ENCODE data around the gene LRRC18. TPM values are rescaled to one million over a fixed set of nuclear protein-coding genes. Genes with fewer than 3 reads are reported as not detected.

LRRC18 gene
- total RNA-seq, 1 donor from 2014 or later: not detected

DNA sequence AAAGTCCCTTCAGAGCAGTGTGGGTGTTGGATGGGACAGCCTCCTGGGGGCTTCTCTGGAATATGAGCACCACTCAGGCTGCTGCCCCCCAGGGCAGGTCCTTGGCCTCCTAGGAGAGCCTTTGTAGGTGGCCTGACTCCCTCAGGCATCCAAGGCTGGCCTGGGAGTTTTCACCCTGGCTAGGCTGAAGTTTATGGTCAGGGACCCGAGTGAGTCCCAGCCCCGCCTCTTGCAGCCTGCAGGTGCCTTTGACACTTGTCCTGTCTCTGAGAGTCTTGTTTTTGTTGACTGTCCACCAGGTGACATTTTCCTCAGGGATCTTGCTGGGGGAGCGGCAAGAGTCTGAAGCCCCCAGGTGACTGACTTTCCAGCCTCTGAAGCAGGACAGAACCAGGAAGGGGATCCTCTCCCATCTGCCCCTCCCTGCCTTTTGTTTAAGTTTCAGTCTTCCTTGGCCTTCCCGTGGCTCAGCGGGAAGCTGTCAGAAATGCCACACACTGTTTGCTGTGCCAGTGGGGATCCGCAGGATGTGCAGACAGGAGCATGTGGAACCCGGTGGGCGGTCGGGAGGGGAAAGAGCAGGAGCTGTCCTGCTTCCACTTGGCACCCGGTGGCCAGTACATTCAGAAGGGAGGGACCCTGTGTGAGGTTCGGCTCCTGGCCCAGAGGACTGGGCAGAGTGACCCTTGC is 59.5 kb downstream of the LRRC18 start:
- no peak for DNase-seq

DNA sequence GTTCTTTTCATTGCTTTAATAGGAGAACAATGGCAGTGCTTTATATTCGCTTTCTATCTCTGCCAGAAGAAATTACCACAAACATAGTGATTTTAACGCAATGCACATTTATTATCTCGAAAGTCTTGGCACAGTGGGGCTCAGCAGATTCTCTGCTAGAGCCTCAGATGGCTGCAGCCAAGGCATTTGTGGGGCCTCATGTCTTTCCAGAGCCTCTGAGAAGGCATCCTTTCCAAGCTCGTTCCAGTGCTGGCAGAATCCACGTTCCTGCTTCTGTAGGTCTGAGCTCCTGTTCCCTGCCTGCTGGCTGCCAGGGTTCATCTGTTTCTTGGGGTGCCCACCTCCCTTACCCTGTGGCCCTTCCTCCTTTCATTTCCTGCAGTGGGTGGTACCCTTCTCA is 60.2 kb downstream of the LRRC18 start:
- DNase-seq: no peak

DNA sequence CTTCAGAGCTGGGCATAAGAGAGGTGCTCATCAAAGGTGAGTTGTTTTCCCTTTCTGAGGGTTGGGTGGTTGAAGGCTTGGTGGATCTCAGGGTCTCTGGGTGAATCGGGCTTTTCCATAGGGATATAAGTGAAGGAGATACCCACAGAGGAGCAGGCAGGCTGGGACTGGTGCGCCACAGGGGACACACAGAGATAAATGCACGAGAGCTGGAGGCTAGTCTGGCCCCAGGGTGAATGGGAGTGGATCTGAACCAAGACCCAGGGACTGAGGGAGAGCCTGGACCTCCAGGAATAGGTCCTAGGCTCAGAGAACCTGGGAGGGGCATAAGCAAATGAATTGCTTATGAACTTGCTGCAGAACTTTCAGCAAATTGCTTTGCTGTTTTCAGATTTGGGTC is 61.5 kb downstream of the LRRC18 start:
- DNase-seq: no peak

DNA sequence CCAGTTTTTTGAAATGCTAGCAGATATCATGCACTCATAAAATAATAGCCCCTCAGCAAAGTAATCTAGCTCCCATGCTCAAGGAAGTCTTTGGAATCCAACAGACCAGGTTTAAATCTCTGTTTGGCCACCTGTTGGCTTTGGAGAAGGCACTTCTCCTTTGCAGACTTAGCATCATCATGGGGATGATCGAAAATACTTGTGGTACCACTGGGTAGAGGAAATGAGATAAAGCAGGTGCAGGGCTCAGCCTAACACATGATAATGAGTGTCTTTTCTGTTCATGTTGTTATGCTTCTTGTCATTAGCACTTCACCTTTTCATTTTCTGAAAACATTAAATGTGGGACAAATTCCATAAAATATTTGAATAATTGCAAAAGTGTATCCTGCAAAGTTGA is 67.4 kb downstream of the LRRC18 start:
- no peak for DNase-seq

Small RNA genes lying within 50 kb of the gene (small RNA-seq; reads per million reads assigned to genes)
- gene MIR4294 (ENCODE audit: low replicate concordance): not detected

Other genes starting within 250 kb of the LRRC18 start
- 56.1 TPM for gene VSTM4, start 175.7 kb upstream of the LRRC18 start, total RNA-seq
- not detected for gene FAM170B, start 194.2 kb upstream of the LRRC18 start, total RNA-seq
- 8.7 TPM for gene TMEM273, start 248.6 kb upstream of the LRRC18 start, total RNA-seq